A673 (cell line): ENCODE measurements around the gene THAP4. TPM values are rescaled to one million over a fixed set of nuclear protein-coding genes. Genes with fewer than 3 reads are reported as not detected.

Experiments used
- Bru-seq: library from RNA; stranded (reverse); fragments of 400-500 nt; gene quantifications from one replicate; lab custom pipeline; 2021; lab: Mats Ljungman, UMichigan
- BruChase-seq, 2 experiments: library from RNA; stranded (reverse); fragments of 400-500 nt; gene quantifications; one replicate each; lab custom pipeline; 2021; lab: Mats Ljungman, UMichigan
- BruUV-seq: library from RNA; stranded (reverse); fragments of 400-500 nt; replicated peaks from 2 replicates; lab custom pipeline; 2021; lab: Mats Ljungman, UMichigan
- CTCF ChIA-PET: fragments of 300-600 bp; sonication (Branson Sonifier 250); formaldehyde crosslinking; loops from one replicate; lab custom pipeline; 2022; ENCODE audit warnings: antibody characterized with exemption; lab: Charles Lee
- POLR2A ChIA-PET: fragments of 300-600 bp; sonication (Branson Sonifier 250); formaldehyde crosslinking; loops from one replicate; lab custom pipeline; 2022; ENCODE audit warnings: antibody characterized with exemption; ENCODE audit not compliant: low non-redundant PET; lab: Charles Lee
- DNase-seq: peaks from one replicate; pipeline ENCODE4 v3.0.0-alpha.2; 2015; ENCODE audit warnings: low spot score
- H3K27ac ChIP-seq: fragments of 200-600 bp; sonication (generic); 2 replicates; pipeline ENCODE4 v1.5.1; 2016; ENCODE audit warnings: mixed run types, low read depth, mild to moderate bottlenecking, mixed read lengths, antibody characterized with exemption, low read length; ENCODE audit not compliant: poor library complexity, severe bottlenecking
- H3K27me3 ChIP-seq: fragments of 200-600 bp; sonication (generic); replicated peaks from 2 replicates; pipeline ENCODE4 v1.6.1; 2017; ENCODE audit warnings: mixed run types, low read depth, mild to moderate bottlenecking, mixed read lengths, antibody characterized with exemption, low read length; ENCODE audit not compliant: insufficient read depth, poor library complexity
- H3K36me3 ChIP-seq: fragments of 200-600 bp; sonication (generic); 2 replicates; pipeline ENCODE4 v1.6.1; 2016; ENCODE audit warnings: mixed run types, mild to moderate bottlenecking, mixed read lengths, antibody characterized with exemption, low read length; ENCODE audit not compliant: insufficient read depth, poor library complexity, severe bottlenecking
- H3K4me1 ChIP-seq: fragments of 200-600 bp; sonication (generic); 2 replicates; pipeline ENCODE4 v1.6.1; 2017; ENCODE audit warnings: mixed run types, mild to moderate bottlenecking, mixed read lengths, antibody characterized with exemption, low read length; ENCODE audit not compliant: insufficient read depth, poor library complexity, severe bottlenecking
- H3K4me3 ChIP-seq: fragments of 200-600 bp; sonication (generic); 2 replicates; pipeline ENCODE4 v1.5.1; 2016; ENCODE audit warnings: low read depth, mixed run types, mild to moderate bottlenecking, mixed read lengths, low read length; ENCODE audit not compliant: poor library complexity, severe bottlenecking
- H3K9me3 ChIP-seq: fragments of 200-600 bp; sonication (generic); 2 replicates; pipeline ENCODE4 v1.6.1; 2016; ENCODE audit warnings: mixed run types, low read depth, mild to moderate bottlenecking, mixed read lengths, antibody characterized with exemption, low read length; ENCODE audit not compliant: poor library complexity, severe bottlenecking
- CTCF ChIP-seq: fragments of 300-800, 200-600 bp; sonication (generic); conservative IDR thresholded peaks from 2 replicates; pipeline ENCODE4 v1.5.1; 2017; ENCODE audit warnings: low read depth, mild to moderate bottlenecking, antibody characterized with exemption, low read length, moderate library complexity, mixed read lengths
- EZH2 ChIP-seq: fragments of 200-600 bp; sonication (generic); IDR thresholded peaks from 2 replicates; pipeline ENCODE4 v1.6.1; 2017; ENCODE audit warnings: borderline replicate concordance, low read depth, mild to moderate bottlenecking, mixed read lengths, antibody characterized with exemption, low read length; ENCODE audit not compliant: poor library complexity, severe bottlenecking
- intact Hi-C: fragments of 100-400 bp; cut with micrococcal nuclease; formaldehyde crosslinking; loops from one replicate; pipeline ENCODE4 v1.10.0; 2022; ENCODE audit not compliant: unreplicated experiment
- long read RNA-seq: library from polyadenylated mRNA; stranded (forward); transcript quantifications from one replicate; pipeline ENCODE4 v2.0.0, GENCODE V29; 2022
- total RNA-seq: library from RNA; stranded (reverse); gene quantifications from 2 replicates; pipeline ENCODE4 v1.2.3, GENCODE V29; 2021

THAP4 gene, protein sequence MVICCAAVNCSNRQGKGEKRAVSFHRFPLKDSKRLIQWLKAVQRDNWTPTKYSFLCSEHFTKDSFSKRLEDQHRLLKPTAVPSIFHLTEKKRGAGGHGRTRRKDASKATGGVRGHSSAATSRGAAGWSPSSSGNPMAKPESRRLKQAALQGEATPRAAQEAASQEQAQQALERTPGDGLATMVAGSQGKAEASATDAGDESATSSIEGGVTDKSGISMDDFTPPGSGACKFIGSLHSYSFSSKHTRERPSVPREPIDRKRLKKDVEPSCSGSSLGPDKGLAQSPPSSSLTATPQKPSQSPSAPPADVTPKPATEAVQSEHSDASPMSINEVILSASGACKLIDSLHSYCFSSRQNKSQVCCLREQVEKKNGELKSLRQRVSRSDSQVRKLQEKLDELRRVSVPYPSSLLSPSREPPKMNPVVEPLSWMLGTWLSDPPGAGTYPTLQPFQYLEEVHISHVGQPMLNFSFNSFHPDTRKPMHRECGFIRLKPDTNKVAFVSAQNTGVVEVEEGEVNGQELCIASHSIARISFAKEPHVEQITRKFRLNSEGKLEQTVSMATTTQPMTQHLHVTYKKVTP
- total RNA-seq (82.0 and 84.9 TPM in 2 replicates), Bru-seq, nascent RNA (percentile 73 among the genes with signal in this experiment), BruChase-seq, experiment 1, labeled RNA remaining after a 2-hour chase (percentile 74 among the genes with signal in this experiment), BruChase-seq, experiment 2, labeled RNA remaining after a 6-hour chase (percentile 81 among the genes with signal in this experiment)
- long read RNA-seq, transcript THAP4-204 (6 exons, 2,367 nt) = major isoform, 56 of 121 reads
- long read RNA-seq, partial matches to known transcripts = 57 of 121 reads
- long read RNA-seq, other reads (novel, unspliced or antisense) = 8 of 121 reads

DNA sequence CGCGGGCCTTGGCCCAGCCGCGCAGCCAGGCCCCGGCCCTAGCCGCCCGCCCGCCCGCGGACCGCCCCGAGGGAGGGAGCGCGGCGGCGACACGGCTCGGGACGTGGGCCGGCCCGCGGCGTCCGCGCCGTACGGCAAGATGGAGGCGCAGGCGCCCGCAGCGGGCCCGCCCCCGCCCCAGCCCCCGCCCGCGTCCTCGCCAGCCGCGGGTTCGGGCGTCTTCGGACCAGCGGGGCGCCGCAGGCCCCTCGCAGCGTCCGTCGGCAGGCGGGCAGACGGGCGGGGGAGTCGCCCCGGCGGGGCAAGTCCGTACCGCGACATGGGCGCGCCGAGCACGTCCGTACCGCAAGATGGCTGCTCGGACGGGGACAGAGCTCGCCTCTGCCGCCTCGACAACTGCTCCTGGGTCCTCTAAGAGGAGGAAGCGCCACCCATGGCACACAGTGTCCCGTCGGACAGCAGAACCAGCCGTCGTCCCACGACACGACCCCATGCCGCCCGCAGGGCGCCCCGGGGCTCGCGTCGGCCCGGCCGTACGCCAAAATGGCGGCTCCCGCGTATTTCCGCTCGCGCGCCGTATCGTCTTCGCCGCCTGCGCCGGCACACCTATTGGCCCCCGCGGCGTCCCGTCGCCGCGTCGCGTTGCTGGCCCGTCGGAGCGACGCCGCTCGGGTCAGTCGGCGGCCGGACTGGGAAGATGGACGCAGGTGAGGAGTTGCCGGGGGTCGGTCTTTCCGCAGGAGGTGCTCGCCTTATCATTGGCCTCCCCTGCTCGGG lies at the start of gene THAP4, which contains the start of gene ATG4B:
Gene THAP4 (minus strand): TSS at position 141 of the 777 bp plus-strand sequence. CDS start 141 bp downstream, outside the sequence.
Gene ATG4B (plus strand): TSS at position 676 of the 777 bp plus-strand sequence. CDS start 22 bp downstream, at position 698.
- peak within 1 kb of the TSS; percentile 96 for H3K4me3 ChIP-seq
- ChIA-PET POLR2A (no interaction called here), CTCF (interaction anchor here (1.0 kb wide), 1 partner anchor 22 kb away, joined by 3 read pairs; no protein-coding TSS in a partner anchor)
- intact Hi-C loops = no loop called here
- H3K4me1 ChIP-seq = peaks cover 5% of the 10 kb centered on the region
- H3K27ac ChIP-seq = peak within 1 kb of the TSS; percentile 99
- peaks cover 33% of the 10 kb centered on the region for H3K36me3 ChIP-seq
- H3K9me3 ChIP-seq = no peaks in the 10 kb centered on the region
- DNase-seq = peak; percentile 89
- H3K27me3 ChIP-seq = no peaks in the 10 kb centered on the region
- no TSS peak for BruUV-seq
- no peak for TF ChIP-seq CTCF
- TF ChIP-seq EZH2 = no peak

- intact Hi-C loops = loop anchor here (2.0 kb wide), 1 partner anchor 15 kb away; no protein-coding TSS in a partner anchor
- Histone ChIP-seq H3K36me3 (peaks cover 60% of the 10 kb centered on the region), H3K4me3 (peak overlapping the region; percentile 96), H3K27ac (peak overlapping the region; percentile 98), H3K27me3 (no peaks in the 10 kb centered on the region), H3K9me3 (no peaks in the 10 kb centered on the region), H3K4me1 (peaks cover 11% of the 10 kb centered on the region)
- TF ChIP-seq EZH2 (no peak), CTCF (no peak)
- CTCF ChIA-PET = interaction anchor here (1.0 kb wide), 2 partner anchors 15 to 21 kb away, joined by 3 read pairs; partner anchors contain the start of gene ING5
- no peak for DNase-seq
- no TSS peak for BruUV-seq
- POLR2A ChIA-PET = interaction anchor here (0.6 to 1.3 kb wide), 4 partner anchors 13 to 537 kb away, joined by 5 to 6 read pairs (median 6); partner anchors contain the start of genes ING5 and PASK
These were observed 49.3 kb upstream of the THAP4 start for GRCh38 chr2:241686324-241686649.
